HG02763 (cell line): ENCODE measurements around the gene PPP4R3A.
"Not testable (repeated sequence)": the region's sequence is repeated elsewhere in the genome, so short reads cannot be mapped to it uniquely, and the experiment has no call there.

Experiments
- ATAC-seq: cut with Tn5 transposase; IDR thresholded peaks from one replicate; pipeline ENCODE4 v1.9.1; 2021; ENCODE audit warnings: mild to moderate bottlenecking, moderate library complexity; ENCODE audit not compliant: unreplicated experiment

Gene PPP4R3A

GRCh38 chr14:91410771-91411536, 99.2 kb downstream of the PPP4R3A start:
- no peak for ATAC-seq

GRCh38 chr14:91409928-91410718, 100.0 kb downstream of the PPP4R3A start:
- no peak for ATAC-seq

- ATAC-seq: not testable (repeated sequence)
Measured at GRCh38 chr14:91409240-91409639, 100.9 kb downstream of the PPP4R3A start.
